IPS-NIHi7 (cell line): Measurements from ENCODE around the gene IL17RC.
"Not testable (repeated sequence)": the region's sequence is repeated elsewhere in the genome, so short reads cannot be mapped to it uniquely, and the experiment has no call there.

Source experiments
- DNase-seq: peaks from one replicate; pipeline ENCODE4 v3.0.0; 2012; ENCODE audit warnings: mixed read lengths; ENCODE audit errors: extremely low spot score

The IL17RC gene

DNA sequence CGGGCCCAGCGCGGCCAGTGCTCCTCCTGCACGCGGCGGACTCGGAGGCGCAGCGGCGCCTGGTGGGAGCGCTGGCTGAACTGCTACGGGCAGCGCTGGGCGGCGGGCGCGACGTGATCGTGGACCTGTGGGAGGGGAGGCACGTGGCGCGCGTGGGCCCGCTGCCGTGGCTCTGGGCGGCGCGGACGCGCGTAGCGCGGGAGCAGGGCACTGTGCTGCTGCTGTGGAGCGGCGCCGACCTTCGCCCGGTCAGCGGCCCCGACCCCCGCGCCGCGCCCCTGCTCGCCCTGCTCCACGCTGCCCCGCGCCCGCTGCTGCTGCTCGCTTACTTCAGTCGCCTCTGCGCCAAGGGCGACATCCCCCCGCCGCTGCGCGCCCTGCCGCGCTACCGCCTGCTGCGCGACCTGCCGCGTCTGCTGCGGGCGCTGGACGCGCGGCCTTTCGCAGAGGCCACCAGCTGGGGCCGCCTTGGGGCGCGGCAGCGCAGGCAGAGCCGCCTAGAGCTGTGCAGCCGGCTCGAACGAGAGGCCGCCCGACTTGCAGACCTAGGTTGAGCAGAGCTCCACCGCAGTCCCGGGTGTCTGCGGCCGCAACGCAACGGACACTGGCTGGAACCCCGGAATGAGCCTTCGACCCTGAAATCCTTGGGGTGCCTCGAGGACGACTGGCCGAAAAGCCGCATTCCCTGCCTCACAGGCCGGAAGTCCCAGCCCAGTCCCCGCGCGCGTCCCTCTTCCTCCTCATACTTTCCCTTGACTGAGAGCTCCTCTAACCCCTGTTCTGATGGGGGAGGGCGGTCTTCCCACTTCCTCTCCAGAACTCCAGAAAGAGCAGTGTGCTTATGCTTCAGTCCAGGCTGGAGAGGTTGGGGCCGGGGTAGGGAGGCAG is 1.4 kb upstream of the IL17RC start:
- DNase-seq = peak; percentile 49

DNA sequence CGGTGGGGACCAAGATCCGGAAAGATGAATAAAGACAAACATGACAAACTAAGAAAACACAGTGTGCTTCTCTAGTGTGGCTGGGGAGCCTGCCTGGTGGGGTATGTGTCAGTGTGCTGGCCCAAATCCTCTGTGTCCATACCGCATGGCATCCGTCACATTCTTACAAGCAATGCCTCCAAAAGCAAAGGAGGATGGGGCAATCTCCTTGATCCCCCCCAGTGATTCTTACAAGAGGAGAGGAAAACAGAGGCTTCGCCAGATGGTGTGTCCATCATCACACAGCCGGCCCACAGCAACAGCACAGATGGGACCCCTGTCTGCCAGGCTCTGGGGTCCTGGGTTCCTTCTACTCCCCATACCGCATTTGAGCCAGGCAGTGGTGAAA is 558 bp upstream of the IL17RC start:
- DNase-seq = no peak

DNA sequence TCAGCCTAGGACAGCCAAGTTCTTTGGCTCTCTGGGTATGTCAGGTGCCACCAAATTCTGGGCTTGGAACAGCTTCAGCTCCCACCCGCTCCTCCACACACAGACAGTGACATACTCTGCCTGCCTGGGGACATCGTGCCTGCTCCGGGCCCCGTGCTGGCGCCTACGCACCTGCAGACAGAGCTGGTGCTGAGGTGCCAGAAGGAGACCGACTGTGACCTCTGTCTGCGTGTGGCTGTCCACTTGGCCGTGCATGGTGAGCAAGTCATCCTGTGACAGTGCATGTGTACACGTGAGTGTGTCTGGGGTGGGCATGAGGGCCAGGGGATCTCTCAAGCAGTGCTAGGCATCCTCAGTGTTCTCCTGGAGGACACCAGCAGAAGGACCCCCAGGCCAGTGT is 922 bp downstream of the IL17RC start:
- DNase-seq = no peak

DNA sequence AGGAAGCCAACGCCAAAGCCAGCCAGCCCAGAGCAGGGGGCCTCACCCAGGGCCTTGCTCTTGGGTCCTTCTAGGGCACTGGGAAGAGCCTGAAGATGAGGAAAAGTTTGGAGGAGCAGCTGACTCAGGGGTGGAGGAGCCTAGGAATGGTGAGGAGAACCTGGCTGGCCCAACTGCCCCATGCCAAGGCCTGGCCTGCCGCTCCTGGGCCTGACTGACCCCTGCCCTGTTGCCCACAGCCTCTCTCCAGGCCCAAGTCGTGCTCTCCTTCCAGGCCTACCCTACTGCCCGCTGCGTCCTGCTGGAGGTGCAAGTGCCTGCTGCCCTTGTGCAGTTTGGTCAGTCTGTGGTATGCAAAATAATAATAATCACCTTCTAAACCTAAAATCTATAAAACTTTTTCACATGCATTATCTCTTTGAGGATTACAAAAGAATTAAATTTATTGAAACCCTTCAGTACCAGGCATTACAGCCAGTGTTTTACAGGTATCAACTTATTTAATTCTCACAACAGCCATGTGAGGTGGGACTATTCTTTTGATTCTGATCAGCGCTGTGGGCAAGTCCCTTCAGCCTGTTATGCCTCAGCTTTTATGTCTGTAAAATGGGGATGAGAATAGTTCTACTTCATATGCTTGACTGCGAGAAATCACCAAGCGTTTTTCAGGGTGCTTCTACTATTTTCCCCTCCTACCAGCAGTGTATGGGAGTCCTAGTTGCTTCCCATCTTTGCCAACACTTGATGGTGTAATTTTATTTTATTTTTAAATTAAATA is 1.6 kb downstream of the IL17RC start:
- DNase-seq = no peak

DNA sequence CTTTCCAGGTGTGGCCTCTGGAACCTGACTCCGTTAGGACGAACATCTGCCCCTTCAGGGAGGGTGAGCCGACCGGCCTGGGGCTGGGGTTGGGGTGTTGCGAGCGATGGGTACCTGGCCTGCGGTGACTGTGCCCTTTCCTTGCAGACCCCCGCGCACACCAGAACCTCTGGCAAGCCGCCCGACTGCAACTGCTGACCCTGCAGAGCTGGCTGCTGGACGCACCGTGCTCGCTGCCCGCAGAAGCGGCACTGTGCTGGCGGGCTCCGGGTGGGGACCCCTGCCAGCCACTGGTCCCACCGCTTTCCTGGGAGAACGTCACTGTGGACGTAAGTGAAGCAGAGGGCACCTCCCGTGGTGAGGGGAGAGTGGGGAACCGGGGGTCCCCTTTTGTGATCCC is 11.3 kb downstream of the IL17RC start:
- no peak for DNase-seq

DNA sequence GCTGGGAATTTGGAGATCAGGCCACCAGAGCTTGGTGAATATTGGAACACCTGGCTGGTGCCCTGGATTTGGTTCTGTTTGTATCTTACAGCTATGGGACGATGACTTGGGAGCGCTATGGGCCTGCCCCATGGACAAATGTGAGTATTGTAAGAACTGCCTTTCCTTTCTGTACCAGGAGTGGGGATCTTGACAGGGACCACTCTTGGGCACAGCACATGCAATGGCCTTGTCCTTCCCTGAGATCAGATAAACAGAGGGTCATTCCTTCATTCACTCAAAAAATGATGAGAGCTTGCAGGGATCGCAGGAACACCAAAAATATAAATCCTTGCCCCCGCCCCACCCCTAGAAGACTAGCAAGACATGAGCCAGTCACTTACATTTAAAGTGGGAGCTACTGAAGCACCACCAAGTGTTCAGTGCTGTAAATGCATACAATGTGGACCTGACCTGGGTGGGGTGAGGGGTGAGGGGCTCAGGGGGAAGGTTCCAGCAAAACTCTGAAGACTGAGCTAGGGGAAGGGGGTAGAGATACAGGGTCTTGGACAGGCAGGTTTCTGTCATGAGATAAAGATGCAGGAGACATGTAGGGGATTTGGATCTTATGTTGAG is 14.0 kb downstream of the IL17RC start:
- no peak for DNase-seq

DNA sequence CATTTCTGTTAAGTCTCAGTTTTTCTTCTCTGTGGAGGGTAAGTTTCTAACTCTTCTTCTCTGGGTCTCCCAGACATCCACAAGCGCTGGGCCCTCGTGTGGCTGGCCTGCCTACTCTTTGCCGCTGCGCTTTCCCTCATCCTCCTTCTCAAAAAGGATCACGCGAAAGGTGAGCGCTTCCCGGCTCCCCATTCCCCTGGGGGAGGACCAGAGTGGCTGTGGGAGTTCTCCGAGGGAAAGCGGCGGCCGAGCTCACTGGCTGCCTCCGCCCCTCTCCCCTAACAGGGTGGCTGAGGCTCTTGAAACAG is 15.6 kb downstream of the IL17RC start:
- DNase-seq = no peak

DNA sequence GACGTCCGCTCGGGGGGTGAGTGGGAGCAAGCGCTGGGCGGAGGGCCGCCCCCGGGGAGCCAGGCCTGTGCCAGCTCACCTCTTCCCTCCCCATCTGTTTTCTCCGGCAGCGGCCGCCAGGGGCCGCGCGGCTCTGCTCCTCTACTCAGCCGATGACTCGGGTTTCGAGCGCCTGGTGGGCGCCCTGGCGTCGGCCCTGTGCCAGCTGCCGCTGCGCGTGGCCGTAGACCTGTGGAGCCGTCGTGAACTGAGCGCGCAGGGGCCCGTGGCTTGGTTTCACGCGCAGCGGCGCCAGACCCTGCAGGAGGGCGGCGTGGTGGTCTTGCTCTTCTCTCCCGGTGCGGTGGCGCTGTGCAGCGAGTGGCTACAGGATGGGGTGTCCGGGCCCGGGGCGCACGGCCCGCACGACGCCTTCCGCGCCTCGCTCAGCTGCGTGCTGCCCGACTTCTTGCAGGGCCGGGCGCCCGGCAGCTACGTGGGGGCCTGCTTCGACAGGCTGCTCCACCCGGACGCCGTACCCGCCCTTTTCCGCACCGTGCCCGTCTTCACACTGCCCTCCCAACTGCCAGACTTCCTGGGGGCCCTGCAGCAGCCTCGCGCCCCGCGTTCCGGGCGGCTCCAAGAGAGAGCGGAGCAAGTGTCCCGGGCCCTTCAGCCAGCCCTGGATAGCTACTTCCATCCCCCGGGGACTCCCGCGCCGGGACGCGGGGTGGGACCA is 16.1 kb downstream of the IL17RC start:
- peak; percentile 80 for DNase-seq

DNA sequence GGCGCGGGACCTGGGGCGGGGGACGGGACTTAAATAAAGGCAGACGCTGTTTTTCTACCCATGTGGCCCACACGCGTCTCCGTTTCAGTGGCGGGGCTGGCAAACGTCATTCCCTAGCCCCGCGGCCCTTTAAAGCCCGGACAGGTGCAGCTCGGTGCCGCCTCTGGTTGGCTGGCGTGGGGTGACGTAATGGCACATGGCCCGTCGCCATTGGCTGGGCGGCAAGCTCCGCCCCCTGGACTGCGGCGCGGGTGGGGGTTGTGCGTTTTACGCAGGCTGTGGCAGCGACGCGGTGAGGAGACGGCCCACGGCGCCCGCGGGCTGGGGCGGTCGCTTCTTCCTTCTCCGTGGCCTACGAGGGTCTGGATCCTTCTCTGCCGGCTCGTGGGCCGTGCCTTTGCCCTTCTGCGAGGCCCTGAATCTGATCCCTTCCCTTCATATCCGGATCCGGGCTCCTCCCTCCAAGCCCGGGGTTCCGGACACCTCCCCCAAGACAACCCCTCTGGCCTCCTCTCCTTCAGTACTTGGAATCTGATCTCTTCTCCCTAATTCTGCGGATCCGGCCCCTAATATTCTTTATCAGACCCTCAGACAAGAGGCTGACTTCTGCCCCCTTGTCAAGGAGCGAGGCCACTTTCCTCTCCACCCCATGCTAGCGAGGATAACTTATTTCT is 16.8 kb downstream of the IL17RC start, which contains the start of gene CRELD1:
Gene CRELD1 (plus strand): TSS at position 274 of the 674 bp plus-strand sequence. CDS start 605 bp downstream, outside the sequence.
- peak; percentile 92 for DNase-seq

DNA sequence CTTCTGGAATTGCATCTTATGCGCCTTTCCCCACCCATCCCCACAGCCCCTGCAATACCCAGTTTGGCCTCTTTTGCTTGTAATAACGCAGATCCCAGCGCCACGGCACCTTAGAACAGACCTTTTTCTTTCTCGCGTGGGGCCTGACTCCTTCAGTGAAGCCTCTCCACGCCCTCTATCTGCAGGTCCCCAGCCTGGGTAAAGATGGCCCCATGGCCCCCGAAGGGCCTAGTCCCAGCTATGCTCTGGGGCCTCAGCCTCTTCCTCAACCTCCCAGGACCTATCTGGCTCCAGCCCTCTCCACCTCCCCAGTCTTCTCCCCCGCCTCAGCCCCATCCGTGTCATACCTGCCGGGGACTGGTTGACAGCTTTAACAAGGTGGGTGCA is 17.3 kb downstream of the IL17RC start:
- no peak for DNase-seq

DNA sequence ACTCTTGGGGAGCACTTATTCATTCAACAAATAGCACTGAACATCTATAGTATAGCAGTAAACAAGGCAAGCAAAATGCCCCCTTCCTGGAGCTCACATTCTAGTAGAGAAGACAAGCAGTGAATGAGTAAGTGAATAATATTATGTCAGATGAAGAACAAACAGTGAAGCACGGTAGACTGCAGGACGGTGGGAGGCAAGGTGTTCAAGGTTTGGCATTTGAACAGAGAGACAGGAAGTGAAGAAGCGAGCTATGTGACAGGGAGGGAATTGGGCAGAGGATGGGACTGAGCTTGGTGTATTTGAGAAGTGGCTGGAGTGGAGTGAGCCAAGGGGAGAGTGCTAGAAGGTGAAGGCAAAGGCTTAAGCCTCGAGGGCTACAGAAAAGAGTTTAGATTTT is 18.1 kb downstream of the IL17RC start:
- no peak for DNase-seq

DNA sequence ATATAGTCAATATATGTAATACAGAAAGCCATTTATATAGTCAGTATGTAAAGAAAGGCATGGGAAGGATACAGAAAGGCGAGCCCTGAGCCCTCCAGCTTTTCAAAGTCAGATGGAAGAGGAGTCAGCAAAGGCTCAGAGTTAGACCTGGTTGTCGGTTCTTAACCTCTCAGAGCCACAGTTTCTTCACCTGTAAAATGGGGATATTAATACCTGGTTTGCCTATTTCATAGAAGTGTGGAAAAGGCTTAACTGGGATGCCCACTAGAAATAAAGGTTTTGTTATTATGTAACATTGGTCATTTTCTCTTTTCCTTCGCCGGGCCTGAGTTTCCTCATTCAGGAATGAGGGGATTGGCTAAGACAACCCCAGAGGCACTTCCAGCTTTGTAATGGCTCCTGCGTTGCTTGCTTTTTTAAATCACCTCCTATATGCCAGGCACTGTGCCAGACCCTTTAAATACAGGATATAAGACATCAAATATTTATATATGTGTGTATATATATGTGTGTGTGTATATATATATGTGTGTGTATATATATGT is 19.1 kb downstream of the IL17RC start:
- no peak for DNase-seq

DNA sequence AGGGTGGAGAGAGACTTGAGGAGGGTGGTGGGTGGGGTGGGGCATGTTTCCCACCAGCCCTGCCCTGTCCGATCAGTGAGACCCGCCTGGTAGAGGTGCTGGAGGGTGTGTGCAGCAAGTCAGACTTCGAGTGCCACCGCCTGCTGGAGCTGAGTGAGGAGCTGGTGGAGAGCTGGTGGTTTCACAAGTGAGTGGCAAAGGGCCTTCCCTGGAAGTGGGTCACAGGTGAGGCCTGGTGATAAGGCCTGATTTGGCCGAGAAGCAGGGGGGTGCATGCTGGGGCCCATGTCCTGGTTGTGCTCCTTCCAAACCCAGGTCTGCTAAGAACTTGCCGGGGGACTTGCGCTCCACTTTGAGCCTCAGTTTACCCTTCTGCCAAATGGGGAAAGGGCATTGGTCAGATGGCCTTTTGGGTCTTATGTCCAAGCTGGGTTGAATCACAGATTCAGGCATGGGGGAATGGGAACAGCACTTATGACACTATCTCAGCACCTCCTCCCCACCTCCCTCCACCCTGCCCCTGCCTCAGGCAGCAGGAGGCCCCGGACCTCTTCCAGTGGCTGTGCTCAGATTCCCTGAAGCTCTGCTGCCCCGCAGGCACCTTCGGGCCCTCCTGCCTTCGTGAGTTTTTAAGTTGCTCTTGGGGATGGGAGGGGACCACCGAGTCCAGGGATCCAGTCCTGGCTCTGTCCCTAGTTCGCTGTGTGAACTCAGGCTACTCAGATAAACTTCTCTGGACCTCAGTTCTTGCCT is 20.8 kb downstream of the IL17RC start:
- DNase-seq = no peak

DNA sequence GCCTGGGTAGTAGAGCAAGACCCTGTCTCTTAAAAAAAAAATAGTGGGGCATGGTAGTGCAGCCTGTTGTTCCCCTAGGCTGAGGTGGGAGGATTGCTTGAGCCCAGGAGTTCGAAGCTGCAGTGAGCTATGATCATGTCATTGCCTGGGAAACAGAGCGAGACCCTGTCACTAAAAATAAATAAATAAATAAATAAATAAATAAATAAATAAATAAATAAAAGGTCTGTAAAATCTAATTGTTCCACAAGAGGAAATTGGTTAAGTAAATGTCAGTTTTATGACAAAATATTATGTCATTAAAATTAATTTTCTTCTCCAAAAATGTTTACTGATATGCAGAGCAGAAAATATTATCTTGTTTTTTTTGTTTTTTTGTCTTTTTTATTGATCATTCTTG is 22.1 kb downstream of the IL17RC start:
- no peak for DNase-seq

DNA sequence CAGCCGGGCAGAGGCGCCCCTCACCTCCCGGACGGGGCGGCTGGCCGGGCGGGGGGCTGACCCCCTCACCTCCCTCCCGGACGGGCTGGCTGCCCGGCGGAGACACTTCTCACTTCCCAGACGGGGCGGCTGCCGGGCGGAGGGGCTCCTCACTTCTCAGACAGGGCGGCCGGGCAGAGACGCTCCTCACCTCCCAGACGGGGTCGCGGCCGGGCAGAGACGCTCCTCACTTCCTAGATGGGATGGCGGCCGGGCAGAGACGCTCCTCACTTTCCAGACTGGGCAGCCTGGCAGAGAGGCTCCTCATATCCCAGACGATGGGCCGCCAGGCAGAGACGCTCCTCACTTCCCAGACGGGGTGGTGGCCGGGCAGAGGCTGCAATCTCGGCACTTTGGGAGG is 23.0 kb downstream of the IL17RC start:
- DNase-seq = not testable (repeated sequence)

DNA sequence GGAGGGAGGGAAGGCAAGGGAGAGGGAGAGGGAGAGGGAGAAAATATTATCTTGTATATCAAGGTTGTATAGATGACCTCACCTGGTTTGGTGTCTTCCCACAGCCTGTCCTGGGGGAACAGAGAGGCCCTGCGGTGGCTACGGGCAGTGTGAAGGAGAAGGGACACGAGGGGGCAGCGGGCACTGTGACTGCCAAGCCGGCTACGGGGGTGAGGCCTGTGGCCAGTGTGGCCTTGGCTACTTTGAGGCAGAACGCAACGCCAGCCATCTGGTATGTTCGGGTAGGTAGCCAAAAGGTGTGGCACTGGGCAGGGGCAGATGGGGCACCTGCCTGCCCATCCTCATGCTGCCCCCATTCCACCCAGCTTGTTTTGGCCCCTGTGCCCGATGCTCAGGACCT is 23.8 kb downstream of the IL17RC start:
- no peak for DNase-seq

DNA sequence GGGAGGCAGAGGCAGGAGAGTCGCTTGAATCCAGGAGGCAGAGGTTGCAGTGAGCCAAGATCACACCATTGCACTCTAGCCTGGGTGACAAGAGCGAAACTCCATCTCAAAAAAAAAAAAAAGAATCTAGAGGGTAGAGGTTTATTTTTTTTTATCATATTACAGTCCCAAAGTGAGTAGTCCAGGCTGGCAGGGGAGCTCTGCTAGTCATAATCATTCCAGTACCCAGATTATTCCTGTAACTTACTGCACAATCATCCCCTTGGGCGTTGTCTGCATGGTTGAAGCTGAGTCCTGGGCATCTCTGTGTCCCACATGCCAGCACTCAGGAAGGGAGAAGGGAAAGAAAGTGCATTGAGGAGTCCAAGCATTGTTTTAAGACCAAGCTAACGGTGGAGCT is 25.3 kb downstream of the IL17RC start:
- no peak for DNase-seq

DNA sequence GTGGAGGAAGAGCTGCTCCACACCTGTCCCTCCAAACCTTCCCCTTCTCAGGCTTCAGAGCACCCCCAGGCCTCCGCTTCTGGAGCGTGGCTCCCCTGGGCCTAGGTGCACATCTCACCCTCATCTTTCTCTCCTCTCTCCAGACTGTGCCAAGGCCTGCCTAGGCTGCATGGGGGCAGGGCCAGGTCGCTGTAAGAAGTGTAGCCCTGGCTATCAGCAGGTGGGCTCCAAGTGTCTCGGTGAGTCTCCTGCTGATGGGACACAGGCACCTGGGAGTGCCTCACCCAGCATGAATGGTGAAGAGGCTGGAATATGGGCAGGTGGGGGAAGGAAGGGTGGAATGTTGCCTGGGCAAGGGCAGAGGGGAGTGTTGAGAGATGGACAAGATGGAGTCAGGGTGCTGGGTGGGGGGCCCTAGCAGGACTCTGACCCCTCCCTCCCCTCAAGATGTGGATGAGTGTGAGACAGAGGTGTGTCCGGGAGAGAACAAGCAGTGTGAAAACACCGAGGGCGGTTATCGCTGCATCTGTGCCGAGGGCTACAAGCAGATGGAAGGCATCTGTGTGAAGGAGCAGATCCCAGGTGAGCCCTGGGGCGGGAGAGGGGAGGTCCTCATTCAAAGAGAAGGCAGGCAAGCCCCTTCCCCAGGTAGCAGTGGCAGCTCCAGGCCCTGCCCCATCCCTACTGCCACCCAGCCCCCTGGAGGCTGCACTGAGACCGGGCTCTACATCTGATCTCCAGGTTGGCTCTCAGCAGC is 26.2 kb downstream of the IL17RC start:
- no peak for DNase-seq

DNA sequence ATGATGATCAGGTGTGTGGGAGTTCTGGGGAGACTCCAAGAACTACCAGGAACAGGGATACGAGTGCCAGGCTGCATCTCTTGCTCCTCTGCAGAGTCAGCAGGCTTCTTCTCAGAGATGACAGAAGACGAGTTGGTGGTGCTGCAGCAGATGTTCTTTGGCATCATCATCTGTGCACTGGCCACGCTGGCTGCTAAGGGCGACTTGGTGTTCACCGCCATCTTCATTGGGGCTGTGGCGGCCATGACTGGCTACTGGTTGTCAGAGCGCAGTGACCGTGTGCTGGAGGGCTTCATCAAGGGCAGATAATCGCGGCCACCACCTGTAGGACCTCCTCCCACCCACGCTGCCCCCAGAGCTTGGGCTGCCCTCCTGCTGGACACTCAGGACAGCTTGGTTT is 27.4 kb downstream of the IL17RC start:
- DNase-seq = no peak

DNA sequence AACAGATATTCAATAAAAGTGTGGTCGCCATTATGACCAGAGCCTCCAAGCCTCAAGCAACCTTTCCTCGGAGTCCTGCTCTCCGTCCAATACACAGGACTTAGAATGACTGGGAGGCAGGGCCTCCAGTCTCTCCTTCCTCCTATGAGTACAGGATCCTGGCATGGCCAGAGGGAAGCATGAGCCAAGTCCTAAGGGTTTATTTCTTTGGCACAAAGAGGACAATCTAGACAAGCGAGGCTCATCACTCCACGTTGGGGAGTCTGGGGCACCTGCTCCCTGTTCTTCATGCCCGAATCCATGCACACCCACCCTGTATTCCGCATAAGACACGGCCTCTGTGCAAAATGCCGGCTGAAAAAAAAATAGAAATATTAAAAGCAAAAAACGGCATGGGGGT is 28.5 kb downstream of the IL17RC start:
- no peak for DNase-seq
